GM21528 (cell line): ENCODE measurements around the gene TMEM238L.
"Not testable (repeated sequence)": the region's sequence is repeated elsewhere in the genome, so short reads cannot be mapped to it uniquely, and the experiment has no call there.

Source experiments
- ATAC-seq: cut with Tn5 transposase; IDR thresholded peaks from one replicate; pipeline ENCODE4 v1.9.1; 2021; ENCODE audit warnings: mild to moderate bottlenecking, moderate library complexity; ENCODE audit not compliant: unreplicated experiment, low FRiP score

Gene TMEM238L, protein sequence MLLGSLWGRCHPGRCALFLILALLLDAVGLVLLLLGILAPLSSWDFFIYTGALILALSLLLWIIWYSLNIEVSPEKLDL

GRCh38 chr17:10803830-10804475, at the start of gene TMEM238L:
TSS of gene TMEM238L (minus strand) at chr17:10804099. CDS start at chr17:10803963, 136 bp downstream.
- no peak for ATAC-seq

DNA sequence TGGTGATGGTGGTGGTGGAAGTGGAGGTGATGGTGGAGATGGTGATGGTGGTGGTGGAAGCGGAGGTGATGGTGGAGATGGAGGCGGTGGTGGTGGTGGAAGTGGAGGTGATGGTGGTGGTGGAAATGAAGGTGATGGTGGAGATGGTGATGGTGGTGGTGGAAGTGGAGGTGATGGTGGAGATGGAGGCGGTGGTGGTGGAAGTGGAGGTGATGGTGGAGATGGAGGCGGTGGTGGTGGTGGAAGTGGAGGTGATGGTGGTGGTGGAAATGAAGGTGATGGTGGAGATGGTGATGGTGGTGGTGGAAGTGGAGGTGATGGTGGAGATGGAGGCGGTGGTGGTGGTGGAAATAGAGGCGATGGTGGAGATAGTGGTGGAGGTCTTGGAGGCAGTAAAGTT, 42.7 kb upstream of the TMEM238L start:
- ATAC-seq = not testable (repeated sequence)

DNA sequence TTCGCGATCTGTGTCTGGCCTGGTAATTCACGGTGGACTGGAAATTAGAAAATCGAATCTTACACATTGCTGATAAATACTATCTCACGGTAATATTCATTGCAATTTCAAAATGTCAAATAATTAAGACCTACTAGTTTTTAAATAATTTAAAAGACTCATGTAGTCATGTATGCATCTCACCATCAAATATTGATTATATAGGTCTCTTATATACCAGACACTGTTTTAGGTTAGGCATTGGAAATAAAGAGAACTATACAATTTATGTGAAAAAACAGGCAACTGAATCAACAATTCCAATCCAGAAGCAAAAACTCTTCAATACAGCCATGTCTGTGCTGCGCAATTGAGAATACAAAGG, 41.5 kb upstream of the TMEM238L start:
- no peak for ATAC-seq

DNA sequence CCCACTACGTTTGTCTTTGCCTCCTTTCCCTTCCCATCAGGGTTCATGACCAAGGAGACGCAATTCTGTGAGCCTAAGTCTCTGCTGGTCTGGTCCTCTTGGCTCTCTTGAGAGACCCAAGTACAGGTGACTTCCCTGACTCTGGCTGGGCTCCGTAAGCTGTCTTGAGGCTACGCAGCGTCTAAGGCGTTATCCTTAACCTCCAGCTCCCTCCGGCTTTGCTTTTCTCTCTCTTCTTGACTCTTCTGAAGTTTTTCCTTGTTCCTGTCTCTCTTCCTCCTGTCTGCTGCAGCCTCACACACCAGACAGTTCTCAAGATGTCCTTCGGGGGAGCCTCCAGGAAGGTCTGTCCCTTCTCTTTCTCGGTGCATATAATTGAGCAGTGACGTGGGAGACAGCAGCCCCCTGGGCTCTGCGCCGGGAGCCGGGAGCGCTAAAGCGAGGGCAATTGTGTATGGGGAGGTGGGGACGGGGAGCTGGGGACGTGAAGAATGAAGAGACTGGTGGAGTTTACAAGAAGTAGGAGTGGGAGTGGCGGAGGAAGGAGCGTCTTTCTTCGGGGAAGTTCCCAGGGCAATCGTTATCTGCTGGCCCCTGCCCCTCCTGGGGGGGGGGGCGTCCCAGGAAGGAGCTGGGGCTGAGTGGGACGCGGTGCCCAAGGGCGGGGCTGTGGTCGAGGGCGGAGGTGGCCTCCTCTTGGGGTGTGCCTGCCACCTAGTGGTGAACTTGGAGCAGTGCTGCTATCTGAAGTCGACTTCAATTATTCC, 40.9 kb upstream of the TMEM238L start:
- ATAC-seq = peak; percentile 89

- no peak for ATAC-seq
Observed at GRCh38 chr17:10843811-10844210, 39.9 kb upstream of the TMEM238L start.

- no peak for ATAC-seq
Observed at GRCh38 chr17:10842658-10843057, 38.8 kb upstream of the TMEM238L start.

DNA sequence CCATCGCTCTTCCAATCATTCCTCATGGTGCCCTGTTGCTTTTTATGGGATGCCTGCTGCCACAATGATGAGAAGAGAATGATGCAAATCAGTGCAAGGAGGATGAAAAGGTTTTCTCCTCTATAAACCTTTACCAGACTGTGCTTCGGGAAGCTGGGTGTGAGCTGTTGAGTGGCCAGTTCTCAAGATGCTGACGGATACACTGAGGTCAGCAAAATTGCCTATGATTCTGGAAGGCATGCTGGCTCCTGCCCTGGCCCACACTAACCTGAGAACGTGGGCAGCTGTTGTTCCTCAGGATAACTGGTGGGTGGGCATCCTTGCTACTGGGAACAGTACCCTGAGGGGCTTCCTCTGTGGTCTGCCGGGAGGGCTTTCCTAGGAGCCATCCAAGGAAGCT, 34.8 kb upstream of the TMEM238L start:
- no peak for ATAC-seq

DNA sequence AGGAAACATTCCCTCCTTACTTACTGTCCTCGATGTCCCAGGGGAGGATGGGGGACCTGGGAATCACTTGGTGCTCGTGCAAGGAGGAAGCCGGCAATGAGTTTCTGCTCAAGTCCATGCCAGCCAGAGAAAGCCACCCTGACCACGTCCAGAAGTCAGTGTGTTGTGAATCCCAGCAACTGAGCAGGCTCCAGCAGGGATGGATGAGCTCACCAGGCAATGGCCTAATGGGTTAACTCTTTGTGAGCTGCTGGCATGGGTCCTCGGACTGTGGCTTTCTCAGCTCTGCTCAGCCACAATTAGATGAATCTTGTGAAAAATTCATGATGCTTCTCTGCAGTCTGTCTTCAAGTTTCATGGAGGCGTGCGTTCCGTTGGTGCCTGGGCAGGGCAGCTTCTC, 34.0 kb upstream of the TMEM238L start, which contains the start of gene PIRT:
Gene PIRT (minus strand): TSS at position 167 of the 400 bp plus-strand sequence. CDS start 12,442 bp downstream, outside the sequence.
- ATAC-seq = no peak

DNA sequence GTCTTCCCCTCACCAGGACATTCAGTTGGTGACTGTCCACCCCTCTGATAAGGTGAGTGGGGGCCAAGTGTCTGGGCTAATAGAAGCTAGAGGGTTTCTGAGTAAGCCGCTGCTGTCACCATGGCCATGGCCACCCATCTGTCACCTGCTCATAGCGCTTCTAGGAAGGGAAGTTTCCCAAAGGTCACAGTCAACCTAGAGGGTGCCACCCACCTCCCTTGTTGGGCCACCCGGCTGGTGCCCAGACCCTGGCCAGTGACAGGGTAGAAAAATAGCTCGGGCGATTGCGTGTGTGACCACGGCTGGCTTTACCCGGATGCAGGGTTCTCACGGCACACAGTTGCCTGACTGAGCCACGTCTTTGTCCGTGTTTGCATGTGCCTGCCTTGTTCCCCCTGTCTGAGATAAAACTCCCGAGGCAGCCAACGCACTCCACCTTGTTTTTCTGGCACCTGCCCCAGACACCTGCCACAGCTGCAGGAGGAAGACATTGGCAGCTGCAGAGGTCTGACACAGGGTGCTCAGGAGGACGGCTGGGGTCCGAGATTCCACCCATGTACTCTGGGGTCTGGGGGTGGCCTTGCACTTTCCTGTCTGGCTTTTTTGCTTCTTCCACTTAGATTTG, 33.2 kb upstream of the TMEM238L start:
- ATAC-seq = no peak

- no peak for ATAC-seq
Observed at GRCh38 chr17:10836145-10836544, 32.2 kb upstream of the TMEM238L start.

GRCh38 chr17:10831696-10832095, 27.8 kb upstream of the TMEM238L start:
- ATAC-seq = no peak

GRCh38 chr17:10827898-10828552, 24.1 kb upstream of the TMEM238L start:
- ATAC-seq = no peak

GRCh38 chr17:10824874-10825273, 21.0 kb upstream of the TMEM238L start:
- no peak for ATAC-seq

GRCh38 chr17:10821770-10822169, 17.9 kb upstream of the TMEM238L start:
- no peak for ATAC-seq

GRCh38 chr17:10821054-10821453, 17.2 kb upstream of the TMEM238L start:
- no peak for ATAC-seq

GRCh38 chr17:10815319-10815718, 11.4 kb upstream of the TMEM238L start:
- ATAC-seq = no peak

DNA sequence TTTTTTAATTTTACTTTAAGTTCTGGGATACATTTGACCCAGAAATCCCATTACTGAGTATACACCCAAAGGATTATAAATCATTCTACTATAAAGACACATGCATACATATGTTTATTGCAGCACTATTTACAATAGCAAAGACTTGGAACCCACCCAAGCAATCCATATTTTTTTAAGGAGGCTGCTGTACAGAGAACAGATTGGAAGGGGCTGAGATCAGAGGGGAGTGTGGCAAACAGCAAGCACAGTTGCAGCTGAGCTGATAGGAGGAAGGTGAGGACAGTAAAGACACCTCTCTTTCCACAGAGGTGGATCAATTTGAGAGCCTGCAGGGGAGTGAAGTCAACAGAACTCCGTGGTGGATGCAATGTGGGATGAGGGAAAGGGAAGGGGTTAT, 10.2 kb upstream of the TMEM238L start:
- ATAC-seq = no peak

DNA sequence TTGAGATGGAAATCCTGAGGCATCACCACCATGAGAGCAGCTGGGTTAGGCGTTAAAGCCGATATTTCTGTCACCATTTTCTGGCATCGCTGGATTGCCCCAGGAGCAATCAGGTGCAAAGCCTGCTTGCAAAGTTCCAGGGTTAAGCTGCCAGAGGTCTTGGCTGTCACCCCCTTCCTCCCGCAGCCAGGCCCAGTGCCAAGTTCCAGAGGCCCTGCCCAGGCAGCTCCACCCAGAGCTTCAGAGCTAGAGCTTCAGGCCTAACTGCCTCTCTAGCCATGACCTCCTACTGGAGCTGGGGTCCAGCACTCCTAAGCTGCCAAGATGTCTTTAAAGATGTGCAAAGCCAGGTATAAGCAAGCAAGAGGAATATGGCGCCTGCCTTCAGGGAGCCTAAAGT, 8.8 kb upstream of the TMEM238L start:
- no peak for ATAC-seq

DNA sequence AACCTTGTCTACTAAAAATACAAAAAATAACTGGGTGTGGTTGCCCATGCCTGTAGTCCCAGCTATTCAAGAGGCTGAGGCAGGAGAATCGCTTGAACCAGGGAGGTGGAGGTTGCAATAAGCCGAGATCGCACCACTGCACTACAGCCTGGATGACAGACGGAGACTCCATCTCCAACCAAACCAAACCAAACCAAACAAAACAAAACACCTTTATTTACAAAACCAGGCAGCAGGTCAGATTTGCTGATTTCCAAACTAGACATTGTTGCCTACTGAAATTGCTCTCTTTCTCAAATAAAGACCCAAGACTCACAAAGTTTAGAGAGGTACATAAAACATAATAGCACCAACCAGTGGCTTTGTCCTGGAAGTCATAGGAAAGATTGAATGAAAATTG, 5.7 kb upstream of the TMEM238L start:
- ATAC-seq = no peak

GRCh38 chr17:10807704-10808128, 3.8 kb upstream of the TMEM238L start:
- ATAC-seq = no peak
